ENCODE data around the gene MBOAT7. TPM values are rescaled to one million over a fixed set of nuclear protein-coding genes. Genes with fewer than 3 reads are reported as not detected.

The MBOAT7 gene
- total RNA-seq, 1 experiment from 2014 or later: 100 TPM

DNA sequence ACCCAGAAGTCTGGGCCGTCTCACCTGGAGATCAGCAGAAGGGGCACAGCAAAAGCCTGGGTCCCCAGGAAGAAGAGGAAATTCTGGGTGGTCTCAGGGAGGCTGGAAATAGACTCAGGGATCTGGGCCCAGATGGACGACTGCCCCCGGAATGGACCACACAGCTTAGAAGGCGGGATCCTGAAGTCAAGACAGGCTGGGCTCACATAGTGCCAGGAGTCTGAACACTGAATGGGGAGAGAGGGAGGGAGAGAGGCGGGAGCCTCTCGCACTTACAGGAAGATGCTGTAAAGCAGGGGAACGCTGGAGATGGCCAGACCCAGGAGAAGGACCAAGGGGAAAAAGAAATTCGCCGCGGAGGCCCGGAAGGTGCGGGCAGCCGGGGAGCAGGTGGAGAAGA lies 28.5 kb downstream of the MBOAT7 start:
- H2BK120ac ChIP-seq (ENCODE audit: low read depth, low read length, poor library complexity, severe bottlenecking): no peak overlapping the region
- no peaks in the 10 kb centered on the region for H3K4me1 ChIP-seq (ENCODE audit: insufficient read depth, low read length)
- no peak overlapping the region for H3K56ac ChIP-seq (ENCODE audit: insufficient read length, low read depth, low read length)
- peaks cover 40% of the 10 kb centered on the region for H3K27me3 Mint-ChIP-seq (ENCODE audit: low read depth)
- no peak overlapping the region for H4K5ac ChIP-seq (ENCODE audit: insufficient read length, low read depth, low read length)
- H4K91ac ChIP-seq (ENCODE audit: insufficient read length, low read depth, low read length): no peak overlapping the region
- peaks cover 11 to 24% (median 22%) of the 10 kb centered on the region in 3 experiments for H3K36me3 Mint-ChIP-seq (ENCODE audit: insufficient read depth in 1 of 3, low read depth in 3 of 3)
- no peak overlapping the region for H3T11ph ChIP-seq (ENCODE audit: low read length)
- no peak overlapping the region for H3K23ac ChIP-seq (ENCODE audit: insufficient read length, low read depth, low read length)
- H3K27me3 ChIP-seq (ENCODE audit: insufficient read depth, low read length): no peaks in the 10 kb centered on the region
- no peak overlapping the region for H2AFZ ChIP-seq (ENCODE audit: low read length)
- no peak overlapping the region for H3K27ac ChIP-seq (ENCODE audit: insufficient read length, low read depth, low read length)
- no peak overlapping the region for H3K18ac ChIP-seq (ENCODE audit: insufficient read length, low read depth, low read length)
- H3K27ac Mint-ChIP-seq: peak overlapping the region in 2 of 3 experiments; percentile 96 to 99; a peak in 4 of 7 replicates
- peak overlapping the region; percentile 81 for H3K4me2 ChIP-seq (ENCODE audit: insufficient read depth, insufficient read length, low read length)
- no peaks in the 10 kb centered on the region for H4K20me1 ChIP-seq (ENCODE audit: control insufficient read depth, insufficient read depth, insufficient read length)
- peak overlapping the region; percentile 59 for H3K9ac ChIP-seq (ENCODE audit: extremely low read depth, insufficient read length, low read length)
- H2BK5ac ChIP-seq (ENCODE audit: insufficient read length, low read length): no peak overlapping the region
- no peak overlapping the region for H2BK20ac ChIP-seq (ENCODE audit: low read depth, low read length, poor library complexity, severe bottlenecking)
- no peak for DNase-seq
- TF ChIP-seq, protein P1, sequence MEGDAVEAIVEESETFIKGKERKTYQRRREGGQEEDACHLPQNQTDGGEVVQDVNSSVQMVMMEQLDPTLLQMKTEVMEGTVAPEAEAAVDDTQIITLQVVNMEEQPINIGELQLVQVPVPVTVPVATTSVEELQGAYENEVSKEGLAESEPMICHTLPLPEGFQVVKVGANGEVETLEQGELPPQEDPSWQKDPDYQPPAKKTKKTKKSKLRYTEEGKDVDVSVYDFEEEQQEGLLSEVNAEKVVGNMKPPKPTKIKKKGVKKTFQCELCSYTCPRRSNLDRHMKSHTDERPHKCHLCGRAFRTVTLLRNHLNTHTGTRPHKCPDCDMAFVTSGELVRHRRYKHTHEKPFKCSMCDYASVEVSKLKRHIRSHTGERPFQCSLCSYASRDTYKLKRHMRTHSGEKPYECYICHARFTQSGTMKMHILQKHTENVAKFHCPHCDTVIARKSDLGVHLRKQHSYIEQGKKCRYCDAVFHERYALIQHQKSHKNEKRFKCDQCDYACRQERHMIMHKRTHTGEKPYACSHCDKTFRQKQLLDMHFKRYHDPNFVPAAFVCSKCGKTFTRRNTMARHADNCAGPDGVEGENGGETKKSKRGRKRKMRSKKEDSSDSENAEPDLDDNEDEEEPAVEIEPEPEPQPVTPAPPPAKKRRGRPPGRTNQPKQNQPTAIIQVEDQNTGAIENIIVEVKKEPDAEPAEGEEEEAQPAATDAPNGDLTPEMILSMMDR (conservative IDR thresholded peaks at IDR 0.05): no peak
- 0 out of 2 replicates have a peak overlapping the region, but pooled peaks have one; percentile 15 for H3K14ac ChIP-seq (ENCODE audit: insufficient read depth, low read length)
- H3K4me3 Mint-ChIP-seq: peak overlapping the region; percentile 99 to 100
- H3K4me1 Mint-ChIP-seq: peaks cover 33 to 41% of the 10 kb centered on the region in 2 experiments
- peaks cover 0 to 5% of the 10 kb centered on the region in 2 experiments; a peak in 2 of 5 replicates for H3K9me3 Mint-ChIP-seq
- H3K4ac ChIP-seq (ENCODE audit: low read depth, low read length): no peak overlapping the region
- H2BK12ac ChIP-seq (ENCODE audit: insufficient read length, low read depth, low read length): no peak overlapping the region
- H2AK5ac ChIP-seq (ENCODE audit: insufficient read length, low read length): no peak overlapping the region
- no peak overlapping the region for H2BK15ac ChIP-seq (ENCODE audit: low read depth, low read length)
- H3K23me2 ChIP-seq (ENCODE audit: insufficient read length, low read depth, low read length, poor library complexity, severe bottlenecking): peaks cover 18% of the 10 kb centered on the region
- no peaks in the 10 kb centered on the region for H3K79me1 ChIP-seq (ENCODE audit: insufficient read depth, low read depth, low read length, poor library complexity, severe bottlenecking)
- no peaks in the 10 kb centered on the region; the same call in 1 of the 2 replicates for H3K79me2 ChIP-seq (ENCODE audit: insufficient read depth, low read length)
- no peaks in the 10 kb centered on the region for H3K9me3 ChIP-seq (ENCODE audit: control insufficient read depth, low read depth, low read length)
- H4K8ac ChIP-seq (replicated peaks; ENCODE audit: insufficient read length, low read depth, low read length): no peak overlapping the region
- no CpG with 5 or more reads among the region's 13 CpGs for WGBS (ENCODE audit: extremely low coverage, insufficient read length, low lambda C conversion rate)

All from H9 (cell line).